ENCODE results near the gene MAP3K10. TPM values are rescaled to one million over a fixed set of nuclear protein-coding genes. Genes with fewer than 3 reads are reported as not detected.

The MAP3K10 gene
- total and polyA plus RNA-seq, 7 donors: 10.7 to 35.1 (median 19.1) TPM

- no peaks in the 10 kb centered on the region for H3K4me1 ChIP-seq
- WGBS, 3 donors: 53 to 59% (median 55%) methylated on average over 5 of the region's 5 CpGs
- H3K4me3 ChIP-seq: no peak overlapping the region
- TF ChIP-seq CTCF (IDR thresholded peaks at IDR 0.05): no peak
- H3K9me3 ChIP-seq: no peaks in the 10 kb centered on the region
- no peak for DNase-seq
- intact Hi-C loops (cut with DNase I): no loop called here
- H3K36me3 ChIP-seq (ENCODE audit: insufficient read depth in 1 of 2, low read depth in 1 of 2): no peaks in the 10 kb centered on the region
- no peak overlapping the region for H3K27ac ChIP-seq
- ATAC-seq: no peak
- peaks cover 0 to 10% (median 5%) of the 10 kb centered on the region in 3 donors for H3K27me3 ChIP-seq (ENCODE audit: insufficient read depth in 3 of 3, low read length in 2 of 3)
These were observed 41.1 kb upstream of the MAP3K10 start for GRCh38 chr19:40150170-40150569.

GRCh38 chr19:40154121-40154680 is 37.0 kb upstream of the MAP3K10 start:
- 65 to 72% (median 68%) methylated on average over 11 of the region's 11 CpGs for WGBS, 3 donors
- no peak for ATAC-seq
- no peaks in the 10 kb centered on the region for H3K27me3 ChIP-seq (ENCODE audit: insufficient read depth in 3 of 3, low read length in 2 of 3)
- intact Hi-C loops (cut with DNase I): no loop called here
- DNase-seq: no peak
- H3K4me1 ChIP-seq: no peaks in the 10 kb centered on the region
- no peak overlapping the region for H3K27ac ChIP-seq
- no peaks in the 10 kb centered on the region for H3K36me3 ChIP-seq (ENCODE audit: insufficient read depth in 1 of 2, low read depth in 1 of 2)
- no peaks in the 10 kb centered on the region for H3K9me3 ChIP-seq
- no peak overlapping the region for H3K4me3 ChIP-seq
- no peak for TF ChIP-seq CTCF (IDR thresholded peaks at IDR 0.05)

GRCh38 chr19:40155749-40156265 is 35.4 kb upstream of the MAP3K10 start:
- Histone ChIP-seq H3K27me3 (ENCODE audit: insufficient read depth in 3 of 3, low read length in 2 of 3) (no peaks in the 10 kb centered on the region), H3K36me3 (ENCODE audit: insufficient read depth in 1 of 2, low read depth in 1 of 2) (no peaks in the 10 kb centered on the region), H3K9me3 (no peaks in the 10 kb centered on the region), H3K4me3 (no peak overlapping the region), H3K27ac (no peak overlapping the region), H3K4me1 (no peaks in the 10 kb centered on the region)
- TF ChIP-seq CTCF (IDR thresholded peaks at IDR 0.05): peak; percentile 10
- WGBS, 3 donors: 41 to 52% (median 48%) methylated on average over 8 of the region's 8 CpGs
- DNase-seq: no peak
- no peak for ATAC-seq
- intact Hi-C loops (cut with DNase I): no loop called here

GRCh38 chr19:40157059-40157458 is 34.2 kb upstream of the MAP3K10 start:
- H3K9me3 ChIP-seq: no peaks in the 10 kb centered on the region

More at GRCh38 chr19:40157059-40157458, 34.2 kb upstream of the MAP3K10 start:
- no peaks in the 10 kb centered on the region for H3K36me3 ChIP-seq (ENCODE audit: insufficient read depth in 1 of 2, low read depth in 1 of 2)
- no peaks in the 10 kb centered on the region for H3K4me1 ChIP-seq
- intact Hi-C loops (cut with DNase I): no loop called here
- WGBS, 3 donors: 71 to 86% (median 75%) methylated on average over 6 of the region's 6 CpGs
- no peak overlapping the region for H3K4me3 ChIP-seq
- no peak for TF ChIP-seq CTCF (IDR thresholded peaks at IDR 0.05)
- DNase-seq (no peak), ATAC-seq (no peak)
- no peak overlapping the region for H3K27ac ChIP-seq
- H3K27me3 ChIP-seq (ENCODE audit: insufficient read depth in 3 of 3, low read length in 2 of 3): no peaks in the 10 kb centered on the region

Data from psoas muscle (tissue), 8 donors.